H1 (cell line): ENCODE measurements around the gene CHCHD6. TPM values are rescaled to one million over a fixed set of nuclear protein-coding genes. Genes with fewer than 3 reads are reported as not detected.

Experiments used
- CTBP2 ChIP-seq: IDR thresholded peaks from 2 replicates; pipeline ENCODE4 v1.7.0; 2011; ENCODE audit warnings: borderline replicate concordance, mild to moderate bottlenecking, moderate library complexity, mixed read lengths, low read length; ENCODE audit not compliant: insufficient read depth, insufficient read length
- polyA plus RNA-seq, 7 experiments: library from polyadenylated mRNA; depleted of rRNA in 3 of 7; stranded (reverse) in 5 of 7; unstranded in 2 of 7; fragments of >200 nt in 5 of 7; fragments of 200-250 nt in 2 of 7; gene quantifications; 1 replicate in 5 of 7; 2 replicates in 1 of 7; 4 replicates in 1 of 7; pipeline versions ENCODE4 v1.2.1 to v1.2.3, GENCODE V29; 2011 to 2013; ENCODE audit warnings: missing spikeins in 2 of 7, mixed read lengths in 2 of 7
- total RNA-seq: library from RNA; stranded (reverse); fragmentation: NEBNext Ultra II Directional; extraction: Animal tissue kit (Norgen Biotek cat#: 25700); gene quantifications from 2 replicates; pipeline ENCODE4 v1.2.1, GENCODE V29; 2021

The CHCHD6 gene
- total and polyA plus RNA-seq, 2 of the 8 experiments (the other 6 are each of a cell fraction or from before 2014, with no cell fraction given) = 32.4 to 37.6 TPM

GRCh38 chr3:126858401-126858800, 154.4 kb downstream of the CHCHD6 start (continued):
- no peak for TF ChIP-seq CTBP2
